ENCODE measurements around the gene ZNF385A.

Gene ZNF385A

DNA sequence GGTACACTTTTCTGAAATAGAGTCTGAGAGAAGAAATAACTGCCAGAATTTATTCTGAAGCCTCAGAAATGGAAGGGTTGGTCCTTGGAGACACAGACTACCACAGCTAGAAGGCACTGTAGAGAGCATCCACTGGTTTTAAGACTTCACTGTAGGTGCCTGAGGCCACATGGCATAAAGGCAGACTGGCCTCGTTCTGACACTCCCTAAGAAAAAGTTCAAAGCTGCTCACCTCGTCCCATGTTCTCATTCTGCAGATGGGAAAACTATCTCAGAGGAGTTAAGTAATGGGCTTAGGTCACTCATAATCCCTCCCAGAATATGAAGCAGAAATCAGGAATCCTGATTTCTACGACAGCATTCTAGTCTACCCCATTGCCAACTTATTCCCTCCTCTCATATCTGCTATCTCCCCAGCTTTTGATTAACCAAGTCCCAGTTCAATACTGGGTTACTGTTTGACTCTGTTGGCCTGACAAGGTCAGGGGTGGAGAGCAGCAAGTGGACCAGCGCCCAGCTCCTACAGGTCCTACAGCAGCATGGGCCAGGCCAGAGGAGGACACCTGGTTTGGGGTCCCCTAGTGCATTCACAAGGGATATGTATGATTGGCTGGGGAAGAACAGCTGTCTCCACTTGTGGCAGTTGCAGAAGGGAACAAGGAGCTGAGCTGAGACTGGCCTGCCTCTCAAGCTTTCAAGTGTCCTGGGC, 30.8 kb upstream of the ZNF385A start:
- DNase-seq: no peak

DNA sequence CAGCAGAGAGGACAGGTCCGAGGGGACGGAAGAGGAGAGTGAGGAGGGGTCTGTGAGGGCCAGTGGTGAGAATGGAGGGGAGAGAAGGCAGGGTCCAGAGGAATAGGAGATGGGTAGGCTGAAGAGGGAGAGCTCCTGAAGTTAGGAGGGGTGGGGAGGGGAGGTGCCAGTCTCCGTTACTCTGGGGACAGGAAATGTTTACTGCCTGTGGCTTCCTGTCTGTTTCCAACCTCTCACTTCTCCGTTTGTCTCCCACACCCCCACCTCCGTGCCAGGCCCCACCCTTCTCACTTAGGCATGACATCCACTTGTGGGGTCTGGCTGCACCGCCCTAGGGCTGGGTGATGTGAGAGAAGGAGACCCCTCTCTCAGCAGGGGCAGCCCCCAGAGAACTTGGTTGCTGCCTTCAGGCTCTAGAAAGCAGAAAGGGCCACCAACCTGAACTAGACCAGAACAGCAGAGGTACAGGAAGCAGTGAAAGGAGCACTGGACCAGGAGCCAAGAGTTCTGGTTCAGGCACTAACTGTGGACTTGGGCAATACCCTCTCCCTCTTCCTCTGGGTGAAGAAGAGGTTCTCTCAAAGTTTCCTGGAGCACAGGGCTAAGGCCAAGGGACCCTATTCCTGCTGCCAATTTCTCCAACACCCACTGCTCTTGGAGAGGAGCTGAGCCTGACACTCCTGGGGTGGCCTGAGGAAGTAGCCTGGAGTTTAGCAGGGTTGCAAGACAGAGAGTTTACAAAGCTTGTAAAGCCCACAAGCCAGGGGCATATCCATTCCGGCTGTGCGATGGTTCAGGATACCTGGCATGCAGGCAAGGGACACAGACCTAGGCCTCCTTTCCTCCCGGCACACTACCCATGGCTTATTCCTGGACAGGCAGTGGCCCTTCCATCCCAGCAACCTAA, 29.0 kb upstream of the ZNF385A start:
- DNase-seq: peak; percentile 90

- peak; percentile 65 for DNase-seq
Observed at GRCh38 chr12:54412786-54413185, 28.3 kb upstream of the ZNF385A start.

GRCh38 chr12:54412348-54412747, 27.8 kb upstream of the ZNF385A start:
- peak; percentile 70 for DNase-seq

DNA sequence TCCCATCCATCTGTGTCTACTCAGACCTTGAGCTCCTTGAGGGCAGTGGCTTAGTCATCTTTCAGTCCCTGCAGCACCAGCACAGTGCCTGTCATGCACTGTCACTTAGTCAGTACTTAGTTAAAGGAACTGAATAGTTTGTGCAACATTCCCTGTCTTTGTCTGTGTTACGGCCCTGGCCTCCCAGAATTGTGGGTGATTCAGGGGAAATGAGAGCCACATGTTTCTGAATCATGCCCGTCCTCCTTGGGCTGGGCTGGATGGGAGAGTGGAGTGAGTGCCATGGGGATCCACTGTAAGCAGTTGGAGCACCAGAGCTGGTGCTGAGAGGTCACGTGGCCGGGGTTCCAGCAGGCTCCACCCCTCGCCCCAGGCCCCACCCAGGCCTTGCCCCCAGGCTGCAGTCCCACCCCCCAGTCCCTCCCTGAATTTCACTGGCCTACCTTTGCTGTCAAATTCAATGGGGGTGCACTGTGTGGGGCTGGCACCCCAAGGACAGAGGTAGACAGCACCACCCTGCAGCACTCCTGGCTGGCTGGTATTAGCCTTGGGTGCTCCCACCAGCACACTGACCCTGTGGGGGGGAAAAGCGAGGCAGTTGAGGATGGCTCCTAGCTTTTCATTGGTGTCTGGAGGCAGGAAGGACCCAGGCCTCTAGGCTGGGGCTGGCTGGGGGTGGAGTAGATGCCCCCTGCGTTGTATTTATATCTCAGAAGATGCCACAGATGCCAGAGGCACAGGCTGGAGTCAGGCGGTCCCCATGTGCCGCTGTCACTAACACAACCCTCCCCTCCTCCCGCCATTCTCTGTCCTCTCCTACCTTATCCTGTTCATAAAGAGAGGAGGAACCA, 27.1 kb upstream of the ZNF385A start:
- DNase-seq: peak; percentile 82

DNA sequence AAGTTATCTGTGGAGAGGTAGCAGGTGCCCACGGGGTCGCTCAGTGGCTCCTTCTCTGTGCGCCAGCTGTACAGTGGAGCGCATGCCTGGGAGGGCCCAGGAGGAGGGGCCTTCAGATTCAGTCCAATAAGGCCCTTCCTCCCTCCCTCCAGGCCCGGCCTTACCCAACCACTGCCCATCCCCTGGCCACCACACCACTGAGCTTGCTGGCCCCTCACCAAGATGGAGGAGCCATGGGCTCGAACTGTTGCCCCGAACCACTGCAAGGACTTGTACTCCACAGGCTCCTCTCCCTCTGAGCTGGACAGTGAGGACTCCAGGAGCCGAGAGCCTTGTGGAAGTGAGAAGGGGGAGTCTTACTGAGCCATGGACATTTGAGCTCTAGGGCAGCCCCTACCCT, 24.7 kb upstream of the ZNF385A start:
- DNase-seq: no peak

DNA sequence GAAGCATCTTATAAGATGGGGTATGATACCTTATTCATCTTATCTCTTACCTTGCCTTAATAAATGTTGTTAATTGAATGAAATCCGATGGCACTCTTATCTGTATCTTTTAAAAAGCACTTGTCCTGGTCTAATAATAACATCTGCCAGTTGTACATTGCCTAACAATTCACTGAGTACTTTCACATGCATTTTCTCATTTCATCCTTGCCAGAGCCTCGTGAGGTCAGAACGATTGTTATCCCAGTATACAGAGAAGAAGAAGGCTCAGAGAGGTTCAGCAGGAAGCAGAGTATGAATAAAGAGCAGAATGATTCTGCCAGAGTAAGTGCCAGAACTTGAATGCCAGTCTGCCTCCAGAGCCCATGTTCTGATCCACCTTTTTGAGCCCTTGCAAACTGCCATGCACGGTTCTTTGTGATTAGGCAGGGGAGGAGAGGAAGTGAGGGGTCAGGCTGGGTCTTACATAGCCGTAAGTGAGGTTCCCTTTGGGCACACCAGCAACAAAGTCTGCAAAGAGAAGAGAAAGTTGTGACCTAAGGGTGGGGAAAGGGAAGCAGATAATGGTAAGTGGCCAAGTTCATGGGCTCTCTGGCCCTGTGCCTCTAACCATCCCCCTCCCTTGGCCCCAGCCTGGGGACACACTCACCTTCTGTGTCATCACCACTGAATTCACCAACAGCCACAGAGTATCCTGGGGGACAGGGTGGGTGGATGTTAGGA, 22.8 kb upstream of the ZNF385A start:
- DNase-seq: no peak

DNA sequence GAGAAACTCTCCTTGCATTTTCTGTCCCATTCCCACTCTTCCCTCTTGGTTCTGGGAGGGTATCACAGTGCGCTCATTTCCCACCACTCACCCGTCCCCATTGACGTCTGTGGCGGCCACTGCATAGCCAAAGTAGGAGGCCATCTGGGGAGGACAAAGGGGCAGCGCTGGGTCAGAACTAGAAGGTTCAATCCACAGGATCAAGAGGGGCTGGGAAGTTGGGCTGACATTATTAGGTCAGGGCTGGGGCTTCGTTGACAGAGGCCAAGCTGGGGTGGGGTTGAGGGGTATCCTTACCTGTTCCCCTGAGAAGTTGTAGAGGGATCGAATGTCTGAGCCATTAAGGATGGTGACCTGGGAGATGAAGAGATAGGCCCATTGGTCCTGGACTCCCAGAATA, 21.0 kb upstream of the ZNF385A start:
- DNase-seq: no peak

- DNase-seq: no peak
Observed at GRCh38 chr12:54405106-54405505, 20.6 kb upstream of the ZNF385A start.

- DNase-seq: peak; percentile 88
Observed at GRCh38 chr12:54404061-54405004, 19.8 kb upstream of the ZNF385A start.

- no peak for DNase-seq
Observed at GRCh38 chr12:54401119-54401518, 16.6 kb upstream of the ZNF385A start.

GRCh38 chr12:54398995-54399793, 14.7 kb upstream of the ZNF385A start:
- peak; percentile 96 for DNase-seq

GRCh38 chr12:54398218-54398617, 13.7 kb upstream of the ZNF385A start:
- no peak for DNase-seq

DNA sequence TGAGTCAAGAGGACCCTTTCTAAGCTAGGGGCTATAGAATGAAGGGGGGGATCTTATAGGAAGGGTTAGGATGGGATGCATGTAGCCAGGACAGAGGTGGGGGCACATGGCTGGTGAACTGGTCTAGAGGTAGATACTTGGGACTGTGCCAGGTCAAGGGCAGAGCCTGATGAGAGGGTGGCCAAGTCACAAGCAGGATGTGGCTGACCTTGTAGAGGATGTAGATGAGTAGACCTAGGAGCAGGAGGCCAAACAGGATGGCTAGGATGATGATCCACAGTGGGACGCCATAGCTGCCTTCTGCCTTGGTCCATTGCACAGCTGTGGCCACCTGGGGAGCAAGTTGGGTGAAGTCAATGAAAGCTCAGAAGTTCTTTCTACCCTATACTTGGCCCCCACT, 12.6 kb upstream of the ZNF385A start:
- DNase-seq: no peak

DNA sequence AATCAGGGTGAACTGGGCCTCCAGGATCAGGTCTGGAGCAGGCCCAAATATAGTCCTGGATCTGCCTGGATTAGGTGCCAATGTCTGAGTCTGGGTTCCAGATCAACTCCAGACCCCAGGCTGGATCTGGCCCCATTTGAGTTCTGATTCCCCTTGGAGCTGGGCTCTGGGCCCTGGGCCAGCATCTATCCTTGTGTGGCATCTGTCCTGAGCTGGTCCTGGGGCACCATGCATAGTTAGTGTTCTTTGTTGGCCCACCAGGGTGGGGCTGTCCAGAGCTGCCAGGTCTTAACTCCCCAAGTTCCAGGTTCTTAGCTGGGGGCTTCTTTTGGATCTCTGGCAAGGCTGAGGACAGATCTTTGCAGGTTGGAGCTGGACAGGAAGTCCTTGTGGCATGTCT, 11.0 kb upstream of the ZNF385A start:
- no peak for DNase-seq

DNA sequence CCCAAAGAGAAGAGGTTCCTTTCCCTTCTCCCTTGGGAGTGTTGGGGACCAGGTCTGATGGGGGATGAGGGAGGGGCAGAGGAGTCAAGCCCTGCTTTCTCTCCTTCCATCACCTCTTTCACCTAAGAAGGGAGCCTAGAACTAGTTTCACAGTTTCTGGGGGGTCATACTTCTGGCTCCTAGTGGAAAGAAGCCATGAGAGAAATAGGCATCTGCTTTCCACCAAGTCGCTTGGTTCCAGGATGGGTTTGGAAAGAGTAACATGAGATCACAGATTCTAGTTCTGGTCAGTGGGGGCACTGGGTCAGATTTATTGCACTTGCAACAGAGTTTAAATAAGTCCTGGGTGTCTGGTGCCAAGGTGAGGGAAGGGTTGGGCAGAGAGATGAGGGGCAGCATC, 10.5 kb upstream of the ZNF385A start:
- DNase-seq: no peak

DNA sequence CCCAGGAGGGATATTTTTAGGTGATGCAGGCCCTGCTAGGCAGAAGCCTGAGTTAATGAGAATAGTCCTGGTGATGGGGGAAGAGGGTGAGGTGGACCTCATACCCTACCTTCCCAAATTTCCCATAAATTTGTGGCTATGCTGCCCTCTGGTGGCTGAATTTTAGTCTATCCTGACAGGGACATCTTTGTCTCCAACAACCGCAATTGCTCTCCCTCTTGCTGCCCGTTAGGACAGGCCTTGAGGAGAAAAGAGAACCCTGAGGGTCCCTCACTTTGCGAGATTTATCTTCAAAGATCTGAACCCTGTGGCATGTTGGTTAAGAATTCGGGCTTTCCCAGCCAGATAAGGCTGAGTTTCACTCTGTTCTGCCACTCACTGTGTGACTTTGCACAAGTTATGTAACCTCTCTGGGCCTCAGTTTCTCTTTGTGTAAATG, 9.8 kb upstream of the ZNF385A start:
- peak; percentile 75 for DNase-seq

DNA sequence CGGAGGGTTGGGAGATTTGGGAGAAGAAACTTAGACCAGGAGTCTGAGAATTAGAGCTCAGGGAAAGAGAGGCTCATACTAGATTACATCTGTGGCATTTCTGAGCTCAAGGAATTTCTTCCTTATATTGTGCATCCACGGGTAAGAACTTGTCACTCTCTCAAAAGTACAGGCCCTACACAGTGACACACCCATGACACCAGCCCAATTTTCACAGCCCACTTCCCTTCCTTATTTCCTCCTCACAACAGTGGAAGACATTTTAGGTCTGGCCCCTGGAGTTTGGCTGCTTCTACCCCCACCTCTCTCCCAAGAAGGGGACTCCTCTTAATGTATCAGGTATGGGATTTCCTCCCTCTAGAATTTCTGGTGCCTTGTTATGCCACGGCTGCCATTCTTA, 9.2 kb upstream of the ZNF385A start:
- no peak for DNase-seq

DNA sequence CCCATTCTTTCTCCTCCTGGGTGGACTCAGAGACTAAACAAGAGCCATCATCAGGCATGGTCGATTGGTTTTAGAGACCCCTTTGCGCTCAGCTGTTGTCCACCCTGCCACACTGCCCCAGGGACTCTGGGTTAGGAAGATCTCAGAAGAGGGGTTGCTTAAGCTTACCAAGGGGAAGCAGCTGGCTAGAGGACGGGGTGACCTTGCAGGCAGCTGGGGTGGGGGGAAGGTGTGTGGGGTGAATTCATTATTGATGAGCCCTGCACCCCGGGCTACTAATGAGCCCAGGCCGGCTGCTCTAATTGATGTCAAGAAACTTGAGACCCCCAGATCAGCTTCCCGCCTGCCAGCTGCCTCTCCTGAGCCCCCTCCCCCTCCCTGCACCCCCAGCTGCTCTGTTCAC, 8.7 kb upstream of the ZNF385A start:
- DNase-seq: no peak

GRCh38 chr12:54392485-54393206, 8.1 kb upstream of the ZNF385A start:
- DNase-seq: no peak

Data from activated effector memory CD4-positive, alpha-beta T cell treated with anti-CD3 and anti-CD28 coated beads, Interleukin-2, amount 50 U/mL, for 16 hours (primary cell).